ENCODE data around the gene SSB. TPM values are rescaled to one million over a fixed set of nuclear protein-coding genes. Genes with fewer than 3 reads are reported as not detected.

Gene SSB
- total and polyA plus RNA-seq, 2 of the 13 experiments (the other 11 are each of a cell fraction or from before 2014, with no cell fraction given): 109 to 208 TPM

DNA sequence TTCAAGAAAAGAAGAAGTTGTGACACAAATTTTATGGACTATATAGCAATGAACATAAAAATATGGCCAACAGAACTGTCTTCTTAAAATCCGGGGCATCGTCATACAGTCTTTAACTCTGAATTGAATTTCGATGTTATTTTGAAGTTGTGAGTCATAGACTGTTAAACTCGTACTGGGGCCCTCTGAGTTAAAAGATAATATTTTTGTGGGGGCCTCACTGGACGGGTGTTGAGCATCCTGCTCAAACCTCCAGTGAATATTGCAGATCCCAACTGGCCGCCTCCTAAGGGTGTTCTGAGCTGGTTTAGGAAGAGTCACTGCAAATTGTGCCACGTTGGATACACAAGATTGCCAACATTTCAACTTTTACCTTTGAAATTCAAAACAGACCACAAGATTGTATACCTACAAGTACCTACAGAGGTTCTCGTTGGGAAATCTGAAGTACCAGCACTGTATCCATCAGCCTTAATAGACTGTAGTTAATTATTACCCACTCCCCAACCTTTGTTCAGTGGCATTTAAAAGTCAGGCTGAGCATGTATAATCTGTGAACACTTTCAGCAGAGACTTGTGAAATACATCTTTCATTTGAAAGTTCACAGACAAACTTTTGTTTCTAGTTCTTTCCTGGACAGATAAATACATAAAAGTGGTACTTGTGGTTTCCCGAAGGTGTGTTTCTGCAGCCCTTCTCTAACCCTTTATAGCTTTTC, 37.3 kb upstream of the SSB start (continued):
- TF ChIP-seq, protein P1, sequence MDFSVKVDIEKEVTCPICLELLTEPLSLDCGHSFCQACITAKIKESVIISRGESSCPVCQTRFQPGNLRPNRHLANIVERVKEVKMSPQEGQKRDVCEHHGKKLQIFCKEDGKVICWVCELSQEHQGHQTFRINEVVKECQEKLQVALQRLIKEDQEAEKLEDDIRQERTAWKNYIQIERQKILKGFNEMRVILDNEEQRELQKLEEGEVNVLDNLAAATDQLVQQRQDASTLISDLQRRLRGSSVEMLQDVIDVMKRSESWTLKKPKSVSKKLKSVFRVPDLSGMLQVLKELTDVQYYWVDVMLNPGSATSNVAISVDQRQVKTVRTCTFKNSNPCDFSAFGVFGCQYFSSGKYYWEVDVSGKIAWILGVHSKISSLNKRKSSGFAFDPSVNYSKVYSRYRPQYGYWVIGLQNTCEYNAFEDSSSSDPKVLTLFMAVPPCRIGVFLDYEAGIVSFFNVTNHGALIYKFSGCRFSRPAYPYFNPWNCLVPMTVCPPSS (IDR thresholded peaks at IDR 0.05): no peak
- no peak for TF ChIP-seq ZNF225 (CRISPR knock-in tag; IDR thresholded peaks at IDR 0.05)
- TF ChIP-seq PBX3 (CRISPR knock-in tag; IDR thresholded peaks at IDR 0.05; ENCODE audit: borderline replicate concordance): no peak
- no peak for TF ChIP-seq ZNF264 (CRISPR knock-in tag; IDR thresholded peaks at IDR 0.05)
- no peak; the same call in 1 of the 2 replicates for TF ChIP-seq NKX3-1 (CRISPR knock-in tag; IDR thresholded peaks at IDR 0.05)
- TF ChIP-seq ZNF709 (CRISPR knock-in tag; IDR thresholded peaks at IDR 0.05): no peak
- TF ChIP-seq ZBTB43 (CRISPR knock-in tag; conservative IDR thresholded peaks at IDR 0.05): peak; percentile 86
- TF ChIP-seq ZMYM3 (CRISPR knock-in tag; IDR thresholded peaks at IDR 0.05): no peak
- no peak for TF ChIP-seq ZNF432 (CRISPR knock-in tag; IDR thresholded peaks at IDR 0.05; ENCODE audit: borderline replicate concordance)
- no peak for TF ChIP-seq ZNF446 (CRISPR knock-in tag; IDR thresholded peaks at IDR 0.05)
- no peak for TF ChIP-seq ZNF234 (CRISPR knock-in tag; conservative IDR thresholded peaks at IDR 0.05)
- TF ChIP-seq MAFK (conservative IDR thresholded peaks at IDR 0.05 in 1 of 2, IDR thresholded peaks at IDR 0.05 in 1 of 2; ENCODE audit: low read length in 2 of 2): no peak
- peak; percentile 73 for TF ChIP-seq HNF4A (CRISPR knock-in tag; IDR thresholded peaks at IDR 0.05)
- 0 out of 2 replicates have a peak, but pooled peaks have one; percentile 17 for TF ChIP-seq ZBTB7B (CRISPR knock-in tag; IDR thresholded peaks at IDR 0.05)
- TF ChIP-seq ZNF558 (CRISPR knock-in tag; IDR thresholded peaks at IDR 0.05; ENCODE audit: borderline replicate concordance): peak; percentile 36; the same call in 1 of the 2 replicates
- TF ChIP-seq RBFOX2 (IDR thresholded peaks at IDR 0.05; ENCODE audit: low read depth, low read length): 0 out of 2 replicates have a peak, but pooled peaks have one; percentile 29
- peak; percentile 11; the same call in 1 of the 2 replicates for TF ChIP-seq ZNF136 (CRISPR knock-in tag; IDR thresholded peaks at IDR 0.05; ENCODE audit: low read depth)
- TF ChIP-seq, protein P2, sequence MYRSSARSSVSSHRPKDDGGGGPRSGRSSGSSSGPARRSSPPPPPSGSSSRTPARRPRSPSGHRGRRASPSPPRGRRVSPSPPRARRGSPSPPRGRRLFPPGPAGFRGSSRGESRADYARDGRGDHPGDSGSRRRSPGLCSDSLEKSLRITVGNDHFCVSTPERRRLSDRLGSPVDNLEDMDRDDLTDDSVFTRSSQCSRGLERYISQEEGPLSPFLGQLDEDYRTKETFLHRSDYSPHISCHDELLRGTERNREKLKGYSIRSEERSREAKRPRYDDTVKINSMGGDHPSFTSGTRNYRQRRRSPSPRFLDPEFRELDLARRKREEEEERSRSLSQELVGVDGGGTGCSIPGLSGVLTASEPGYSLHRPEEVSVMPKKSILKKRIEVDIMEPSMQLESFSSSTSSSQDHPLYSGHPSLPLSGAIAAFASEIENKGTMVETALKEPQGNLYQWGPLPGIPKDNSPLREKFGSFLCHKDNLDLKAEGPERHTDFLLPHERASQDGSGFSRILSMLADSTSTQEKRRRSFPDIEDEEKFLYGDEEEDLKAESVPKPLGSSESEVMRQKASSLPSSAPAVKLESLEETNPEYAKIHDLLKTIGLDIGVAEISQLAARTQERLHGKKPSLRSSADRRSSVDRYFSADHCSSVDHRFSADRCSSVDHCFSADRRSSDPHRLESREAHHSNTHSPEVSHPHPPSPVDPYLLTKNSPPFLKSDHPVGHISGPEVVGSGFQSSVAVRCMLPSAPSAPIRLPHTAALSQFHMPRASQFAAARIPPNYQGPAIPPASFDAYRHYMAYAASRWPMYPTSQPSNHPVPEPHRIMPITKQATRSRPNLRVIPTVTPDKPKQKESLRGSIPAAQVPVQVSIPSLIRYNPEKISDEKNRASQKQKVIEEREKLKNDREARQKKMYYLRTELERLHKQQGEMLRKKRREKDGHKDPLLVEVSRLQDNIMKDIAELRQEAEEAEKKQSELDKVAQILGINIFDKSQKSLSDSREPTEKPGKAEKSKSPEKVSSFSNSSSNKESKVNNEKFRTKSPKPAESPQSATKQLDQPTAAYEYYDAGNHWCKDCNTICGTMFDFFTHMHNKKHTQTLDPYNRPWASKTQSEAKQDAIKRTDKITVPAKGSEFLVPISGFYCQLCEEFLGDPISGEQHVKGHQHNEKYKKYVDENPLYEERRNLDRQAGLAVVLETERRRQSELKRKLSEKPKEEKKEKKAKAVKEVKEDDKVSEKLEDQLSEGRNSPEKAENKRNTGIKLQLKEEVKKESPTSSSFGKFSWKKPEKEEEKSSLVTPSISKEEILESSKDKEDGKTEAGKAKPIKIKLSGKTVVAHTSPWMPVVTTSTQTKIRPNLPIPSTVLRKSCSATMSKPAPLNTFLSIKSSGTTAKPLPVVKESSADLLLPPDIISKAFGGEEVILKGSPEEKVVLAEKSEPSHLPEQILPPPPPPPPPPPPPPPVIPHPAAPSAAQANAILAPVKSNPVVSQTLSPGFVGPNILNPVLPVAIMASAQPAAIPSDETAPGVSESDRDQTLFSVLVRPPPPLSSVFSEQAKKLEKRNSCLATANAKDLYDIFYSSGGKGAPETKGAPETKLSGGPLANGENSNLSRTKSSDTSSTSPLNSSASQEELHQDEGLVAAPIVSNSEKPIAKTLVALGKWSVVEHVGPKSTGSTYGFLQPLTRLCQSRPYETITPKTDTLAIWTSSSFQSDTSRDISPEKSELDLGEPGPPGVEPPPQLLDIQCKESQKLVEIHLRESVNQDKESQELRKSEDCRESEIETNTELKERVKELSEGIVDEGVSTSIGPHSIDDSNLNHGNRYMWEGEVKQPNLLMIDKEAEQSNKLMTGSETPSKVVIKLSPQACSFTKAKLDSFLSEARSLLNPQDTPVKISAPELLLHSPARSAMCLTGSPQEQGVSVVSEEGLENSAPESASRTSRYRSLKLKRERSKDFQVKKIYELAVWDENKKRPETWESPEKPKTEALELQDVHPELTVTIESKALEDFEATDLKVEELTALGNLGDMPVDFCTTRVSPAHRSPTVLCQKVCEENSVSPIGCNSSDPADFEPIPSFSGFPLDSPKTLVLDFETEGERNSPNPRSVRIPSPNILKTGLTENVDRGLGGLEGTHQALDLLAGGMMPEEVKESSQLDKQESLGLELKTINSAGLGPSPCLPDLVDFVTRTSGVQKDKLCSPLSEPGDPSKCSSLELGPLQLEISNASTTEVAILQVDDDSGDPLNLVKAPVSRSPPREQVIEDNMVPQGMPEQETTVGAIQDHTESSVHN (CRISPR knock-in tag; IDR thresholded peaks at IDR 0.05): no peak

Measured in HepG2 (cell line).